ENCODE measurements around the gene TFF3.

TFF3 gene

GRCh38 chr21:42340187-42341050 is 25.2 kb upstream of the TFF3 start:
- DNase-seq: no peak
- no peak overlapping the region for H3K27ac Mint-ChIP-seq
- H3K9me3 Mint-ChIP-seq: no peaks in the 10 kb centered on the region
- no peak for TF ChIP-seq CTCF (IDR thresholded peaks at IDR 0.05)
- H3K4me3 Mint-ChIP-seq: no peak overlapping the region
- peaks cover 42% of the 10 kb centered on the region for H3K4me1 Mint-ChIP-seq
- H3K36me3 Mint-ChIP-seq (ENCODE audit: low read depth): no peaks in the 10 kb centered on the region
- peaks cover 4% of the 10 kb centered on the region for H3K27me3 Mint-ChIP-seq (ENCODE audit: low read depth, poor library complexity)

- no peak overlapping the region for H3K4me3 Mint-ChIP-seq
- TF ChIP-seq CTCF (IDR thresholded peaks at IDR 0.05): no peak
- H3K27ac Mint-ChIP-seq: no peak overlapping the region
- peaks cover 44% of the 10 kb centered on the region for H3K4me1 Mint-ChIP-seq
- H3K9me3 Mint-ChIP-seq: no peaks in the 10 kb centered on the region
- peaks cover 4% of the 10 kb centered on the region for H3K27me3 Mint-ChIP-seq (ENCODE audit: low read depth, poor library complexity)
- no peak for DNase-seq
- H3K36me3 Mint-ChIP-seq (ENCODE audit: low read depth): no peaks in the 10 kb centered on the region
Measured at GRCh38 chr21:42338729-42339715, 23.8 kb upstream of the TFF3 start.

GRCh38 chr21:42337830-42338728 is 22.9 kb upstream of the TFF3 start:
- peak overlapping the region; percentile 88 for H3K27ac Mint-ChIP-seq
- peak; percentile 70 for TF ChIP-seq CTCF (IDR thresholded peaks at IDR 0.05)
- H3K4me3 Mint-ChIP-seq: peak overlapping the region; percentile 62
- no peaks in the 10 kb centered on the region for H3K27me3 Mint-ChIP-seq (ENCODE audit: low read depth, poor library complexity)
- no peaks in the 10 kb centered on the region for H3K36me3 Mint-ChIP-seq (ENCODE audit: low read depth)
- H3K4me1 Mint-ChIP-seq: peaks cover 44% of the 10 kb centered on the region
- no peaks in the 10 kb centered on the region for H3K9me3 Mint-ChIP-seq
- peak; percentile 81 for DNase-seq

- Mint-ChIP-seq H3K27me3 (ENCODE audit: low read depth, poor library complexity) (no peaks in the 10 kb centered on the region), H3K4me1 (peaks cover 49% of the 10 kb centered on the region), H3K9me3 (peaks cover 6% of the 10 kb centered on the region), H3K4me3 (no peak overlapping the region), H3K27ac (no peak overlapping the region), H3K36me3 (ENCODE audit: low read depth) (no peaks in the 10 kb centered on the region)
- no peak for DNase-seq
- no peak for TF ChIP-seq CTCF (IDR thresholded peaks at IDR 0.05)
Measured at GRCh38 chr21:42337276-42337675, 22.1 kb upstream of the TFF3 start.

- TF ChIP-seq CTCF (IDR thresholded peaks at IDR 0.05): no peak
- peaks cover 18% of the 10 kb centered on the region for H3K9me3 Mint-ChIP-seq
- no peak overlapping the region for H3K27ac Mint-ChIP-seq
- H3K4me3 Mint-ChIP-seq: peak overlapping the region; percentile 45
- H3K27me3 Mint-ChIP-seq (ENCODE audit: low read depth, poor library complexity): peaks cover 5% of the 10 kb centered on the region
- no peak for DNase-seq
- peaks cover 49% of the 10 kb centered on the region for H3K4me1 Mint-ChIP-seq
- no peaks in the 10 kb centered on the region for H3K36me3 Mint-ChIP-seq (ENCODE audit: low read depth)
Measured at GRCh38 chr21:42336054-42336453, 20.8 kb upstream of the TFF3 start.
